ENCODE data around the gene CHST1. TPM values are rescaled to one million over a fixed set of nuclear protein-coding genes. Genes with fewer than 3 reads are reported as not detected.

The CHST1 gene
- total RNA-seq, 1 donor from 2014 or later: 0.10 TPM

DNA sequence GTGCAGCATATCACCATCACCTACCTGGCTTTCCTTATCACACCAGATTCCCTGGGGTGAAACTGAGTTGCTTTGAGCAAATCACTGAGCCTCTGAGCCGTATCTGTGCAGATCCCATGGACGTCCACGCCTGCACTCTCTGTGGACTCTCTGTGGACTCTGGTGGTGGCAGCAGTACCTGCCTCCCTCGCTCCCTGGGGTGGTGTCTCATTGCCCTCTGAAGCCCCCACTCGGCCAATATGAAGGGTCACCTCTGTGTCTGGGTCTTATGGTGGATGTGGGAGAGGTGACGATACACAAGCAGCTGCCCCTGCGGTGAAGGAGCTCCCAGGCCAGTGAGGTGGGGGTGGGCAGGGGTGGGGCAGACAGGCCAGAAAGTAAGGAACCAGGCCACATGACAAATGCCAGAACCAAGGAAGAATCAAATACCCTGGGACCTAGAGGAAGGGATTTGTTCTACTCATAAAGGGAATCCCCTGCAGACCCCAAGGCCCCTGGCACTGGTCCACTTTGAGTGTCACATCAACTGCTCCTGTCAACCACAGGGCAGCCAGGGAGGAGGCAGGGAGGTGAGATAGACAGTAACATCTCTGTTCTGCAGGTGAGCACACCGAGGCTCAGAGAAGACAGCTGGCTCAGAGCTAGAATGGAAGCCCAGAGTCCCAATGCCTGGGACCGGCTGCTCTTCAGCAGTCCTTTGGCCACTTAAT is 9.2 kb upstream of the CHST1 start:
- no peak for DNase-seq (ENCODE audit: low read depth)

DNA sequence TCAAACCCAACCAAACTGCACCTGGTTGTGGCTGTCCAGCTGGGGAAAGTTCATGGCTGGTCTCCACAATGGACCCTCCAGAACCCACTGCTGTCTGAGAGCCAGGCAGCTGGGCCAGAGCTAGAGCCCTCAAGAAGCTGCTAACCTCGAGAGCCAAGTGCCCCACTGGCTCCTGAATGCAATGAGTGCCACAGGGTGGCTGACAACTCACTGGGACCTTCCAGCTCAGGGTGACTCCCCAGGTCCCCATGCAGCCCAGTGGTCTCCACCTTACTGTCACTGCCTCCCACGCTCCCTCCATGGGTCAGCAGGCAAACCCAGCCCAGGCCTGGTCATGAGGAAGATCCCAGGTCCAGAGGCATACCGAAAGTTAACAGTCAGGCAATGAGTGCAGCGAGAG is 8.0 kb upstream of the CHST1 start:
- DNase-seq (ENCODE audit: low read depth): no peak

DNA sequence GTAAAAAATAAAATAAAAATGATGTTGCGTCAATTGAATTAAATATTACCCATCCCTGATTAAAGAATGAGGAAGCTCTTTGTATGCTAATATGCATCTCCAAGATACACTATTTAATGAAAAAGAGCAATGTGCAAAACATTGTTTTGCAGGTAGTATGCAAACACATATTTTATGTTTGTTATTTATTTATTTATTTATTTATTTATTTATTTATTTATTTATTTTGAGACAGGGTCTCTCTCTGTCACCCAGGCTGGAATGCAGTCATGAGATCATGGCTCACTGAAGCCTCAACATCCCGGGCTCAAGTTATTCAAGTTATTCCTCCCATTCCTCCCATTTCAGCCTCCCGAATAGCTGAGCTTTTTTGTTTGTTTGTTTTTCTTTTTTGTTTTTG is 7.2 kb upstream of the CHST1 start:
- DNase-seq (ENCODE audit: low read depth): no peak

DNA sequence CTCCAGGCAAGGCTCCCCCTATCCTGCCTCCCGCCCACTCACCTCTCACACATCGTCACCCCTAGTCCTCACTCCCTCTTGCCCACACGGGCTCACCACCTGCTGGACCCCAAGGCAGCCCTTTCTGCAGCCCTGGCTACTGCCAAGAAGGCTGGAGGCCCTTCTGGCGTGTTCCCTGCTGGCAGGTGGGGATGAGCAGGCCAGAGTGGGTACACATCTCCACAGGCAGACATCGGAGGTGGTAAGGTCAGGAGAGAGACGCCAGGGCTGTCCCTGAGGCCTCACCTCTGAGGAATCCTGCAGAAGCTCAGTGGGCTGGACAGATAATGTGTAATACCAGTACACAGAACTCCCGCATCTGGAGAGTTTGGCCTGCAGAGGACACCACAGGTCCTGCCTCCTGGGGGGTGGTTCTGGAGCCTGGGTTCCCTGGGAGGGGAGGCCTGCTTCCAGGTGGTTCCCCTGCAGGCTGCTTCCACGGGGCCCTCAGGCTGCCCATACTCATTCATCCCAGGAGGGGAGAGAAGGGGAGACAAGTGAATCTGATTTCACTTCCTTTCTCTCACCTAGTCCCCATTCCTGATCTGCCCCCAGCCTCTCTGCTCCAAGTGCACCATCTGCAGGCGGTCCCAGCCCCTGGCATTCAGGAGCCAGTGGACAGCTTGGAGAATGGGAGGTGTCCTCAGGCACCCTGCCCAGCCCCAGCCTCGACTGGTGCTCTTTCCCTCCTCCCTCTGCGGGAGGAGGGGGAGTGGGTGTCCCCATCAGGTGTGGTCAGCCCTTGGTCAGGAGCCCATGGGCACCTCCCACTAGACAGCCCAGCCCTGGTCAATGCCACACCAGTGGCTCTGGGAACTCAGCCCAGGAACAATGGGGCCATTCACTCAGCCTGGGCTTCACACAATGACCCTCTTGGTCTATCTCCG is 6.1 kb upstream of the CHST1 start:
- no peak for DNase-seq (ENCODE audit: low read depth)

DNA sequence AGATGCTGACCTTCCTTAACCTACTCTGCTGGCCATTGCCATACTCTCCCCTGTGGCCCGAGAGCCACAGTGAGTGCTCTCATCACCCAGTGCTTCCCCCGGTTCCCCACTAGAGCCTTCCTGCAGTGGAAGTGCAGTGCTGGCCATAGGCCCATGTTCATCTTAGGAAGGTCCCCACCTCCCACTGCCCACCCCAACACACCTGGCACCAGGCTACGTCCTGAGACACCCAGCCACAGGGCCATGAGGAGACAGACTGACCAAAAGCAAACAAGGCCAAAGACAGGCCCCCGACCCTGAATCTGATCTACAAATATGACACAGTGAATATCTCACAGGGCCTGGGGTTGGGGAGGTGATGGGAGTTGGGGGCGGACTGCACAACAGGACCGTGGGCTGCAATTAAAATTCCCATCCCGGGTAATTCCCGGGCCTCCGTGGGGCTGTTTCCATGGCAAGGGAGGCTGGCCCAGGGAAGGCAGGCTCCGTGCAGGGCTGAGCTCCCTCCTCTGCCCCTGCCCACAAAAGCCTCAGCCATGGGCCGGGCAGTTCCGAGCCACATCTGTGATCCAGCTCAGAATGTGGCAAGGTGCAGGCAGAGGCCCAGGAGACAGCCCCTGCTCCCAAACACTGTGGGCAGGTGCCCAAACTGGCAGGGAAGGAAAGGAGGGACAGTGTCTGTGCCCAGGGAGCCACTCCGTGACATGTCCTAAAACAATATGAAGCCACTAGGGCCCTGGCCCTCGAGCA is 5.1 kb upstream of the CHST1 start:
- no peak for DNase-seq (ENCODE audit: low read depth)

DNA sequence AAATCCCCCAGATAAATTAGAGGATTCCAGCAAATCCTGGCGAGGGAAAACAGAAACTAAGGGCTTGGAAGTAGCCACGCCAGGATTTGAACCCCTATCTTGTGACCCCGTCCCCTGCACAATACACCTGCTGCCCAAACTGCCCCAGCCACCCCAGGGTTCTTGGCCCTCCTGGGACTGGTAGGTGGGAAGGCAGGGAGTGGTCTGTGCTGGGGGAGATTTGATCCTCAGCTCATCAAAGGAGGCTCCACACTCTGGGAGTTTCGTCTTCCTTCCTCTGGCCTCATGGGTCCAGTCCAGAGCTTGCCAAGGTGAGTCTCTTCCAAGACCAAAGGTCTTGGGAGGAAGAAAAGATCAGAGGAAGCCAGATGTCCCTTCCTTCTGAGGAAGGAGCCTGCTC is 4.5 kb upstream of the CHST1 start:
- no peak for DNase-seq (ENCODE audit: low read depth)

DNA sequence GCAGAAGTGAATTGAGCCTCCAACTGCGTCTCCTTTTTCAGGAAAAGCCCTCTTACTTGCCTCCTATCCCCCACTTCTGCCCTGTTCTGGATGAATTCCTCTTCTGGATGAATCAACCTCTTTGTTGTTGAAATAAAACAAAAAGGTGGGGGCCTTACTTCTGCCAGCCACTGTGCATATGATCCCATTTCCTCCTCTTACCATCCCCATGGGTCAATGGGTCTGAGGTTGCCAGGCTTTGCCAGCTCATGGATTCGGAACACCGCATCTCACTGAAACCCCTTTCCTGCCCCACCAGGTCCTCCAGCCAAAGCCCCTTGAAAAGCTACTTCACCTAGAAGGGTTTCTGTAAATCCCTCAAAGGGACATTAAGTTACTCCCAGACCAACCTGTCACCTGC is 3.7 kb upstream of the CHST1 start:
- no peak for DNase-seq (ENCODE audit: low read depth)

DNA sequence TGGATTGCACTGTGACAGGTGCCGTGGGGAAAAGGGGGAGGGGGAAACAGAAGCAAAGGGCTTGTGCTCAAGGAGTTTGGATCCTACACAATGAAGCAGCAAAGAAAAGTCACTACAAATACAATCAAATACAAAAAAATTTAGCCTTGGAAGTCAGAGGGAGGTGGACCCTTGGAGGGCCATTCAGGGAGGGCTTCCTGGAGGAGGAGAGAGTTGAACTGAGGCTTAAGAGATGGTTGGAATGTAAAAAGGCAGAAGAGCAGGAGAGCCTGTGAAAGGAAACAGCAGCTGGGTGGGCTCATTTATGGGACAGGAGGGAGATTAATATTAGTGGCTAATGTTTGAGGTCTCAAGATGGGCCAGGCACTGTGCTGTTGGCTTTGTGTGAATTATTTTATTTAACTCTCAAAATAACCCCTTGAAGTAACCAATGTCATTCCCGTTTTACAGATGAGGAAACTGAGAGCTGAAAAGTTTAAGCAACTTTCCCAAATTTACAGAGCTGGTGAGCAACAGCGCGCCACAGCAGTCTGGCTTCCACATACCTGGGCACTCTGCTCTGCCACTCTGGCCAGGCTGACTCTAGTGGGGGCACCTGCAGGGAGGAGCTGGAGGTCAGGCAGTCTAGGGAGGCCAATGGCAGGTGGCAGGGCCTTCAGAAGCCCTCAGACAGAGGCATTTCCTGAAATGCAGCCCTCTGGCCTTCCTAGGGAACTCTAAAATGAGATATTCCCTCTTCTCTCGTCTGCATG is 2.7 kb upstream of the CHST1 start:
- no peak for DNase-seq (ENCODE audit: low read depth)

DNA sequence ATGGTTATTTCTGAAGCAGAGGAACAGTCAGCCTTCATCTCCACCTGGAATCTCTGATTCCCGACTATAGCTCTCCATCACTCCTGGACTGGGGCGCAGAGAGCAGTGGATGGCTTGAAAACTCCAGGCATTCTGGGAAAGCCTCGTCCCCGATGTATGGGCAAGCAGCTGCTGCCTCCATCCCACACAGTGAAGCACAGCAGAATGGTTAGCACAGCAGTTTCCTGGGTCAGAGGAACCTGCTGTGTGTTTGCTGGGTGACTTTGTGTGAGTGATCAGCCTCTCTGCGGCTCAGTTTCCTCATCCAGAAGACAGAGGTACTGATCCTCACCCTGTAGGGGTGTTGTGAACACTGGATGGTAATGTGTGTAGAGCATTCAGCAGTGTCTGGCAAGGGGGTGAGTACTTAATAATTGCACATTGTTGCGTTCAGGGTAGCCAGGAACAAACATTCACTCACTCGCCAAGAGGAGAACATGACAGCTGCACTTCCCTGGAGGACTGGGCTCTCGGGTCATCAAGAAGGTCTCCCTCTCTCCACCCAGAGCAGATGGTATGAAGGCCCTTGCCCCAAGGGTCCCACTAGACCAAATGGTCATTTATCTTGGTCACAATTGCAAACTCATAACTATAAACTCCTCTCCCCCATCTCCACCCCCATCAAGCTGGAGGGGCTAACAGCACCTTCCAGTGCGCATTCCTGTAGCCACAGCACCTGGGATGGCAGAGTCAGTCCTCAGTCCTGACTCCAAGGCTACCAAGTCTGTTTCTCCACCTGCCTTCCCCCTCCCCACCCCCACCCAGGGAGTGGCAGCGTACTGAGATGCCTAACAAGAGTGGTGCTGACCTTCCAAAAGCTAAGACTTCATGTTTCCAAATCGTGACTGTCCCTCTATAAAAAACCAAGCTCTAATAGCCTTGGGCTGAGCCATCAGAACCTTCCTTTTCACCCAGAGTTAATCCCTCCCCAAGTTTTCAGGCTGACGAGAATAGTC is 1.5 kb upstream of the CHST1 start:
- DNase-seq (ENCODE audit: low read depth): no peak

DNA sequence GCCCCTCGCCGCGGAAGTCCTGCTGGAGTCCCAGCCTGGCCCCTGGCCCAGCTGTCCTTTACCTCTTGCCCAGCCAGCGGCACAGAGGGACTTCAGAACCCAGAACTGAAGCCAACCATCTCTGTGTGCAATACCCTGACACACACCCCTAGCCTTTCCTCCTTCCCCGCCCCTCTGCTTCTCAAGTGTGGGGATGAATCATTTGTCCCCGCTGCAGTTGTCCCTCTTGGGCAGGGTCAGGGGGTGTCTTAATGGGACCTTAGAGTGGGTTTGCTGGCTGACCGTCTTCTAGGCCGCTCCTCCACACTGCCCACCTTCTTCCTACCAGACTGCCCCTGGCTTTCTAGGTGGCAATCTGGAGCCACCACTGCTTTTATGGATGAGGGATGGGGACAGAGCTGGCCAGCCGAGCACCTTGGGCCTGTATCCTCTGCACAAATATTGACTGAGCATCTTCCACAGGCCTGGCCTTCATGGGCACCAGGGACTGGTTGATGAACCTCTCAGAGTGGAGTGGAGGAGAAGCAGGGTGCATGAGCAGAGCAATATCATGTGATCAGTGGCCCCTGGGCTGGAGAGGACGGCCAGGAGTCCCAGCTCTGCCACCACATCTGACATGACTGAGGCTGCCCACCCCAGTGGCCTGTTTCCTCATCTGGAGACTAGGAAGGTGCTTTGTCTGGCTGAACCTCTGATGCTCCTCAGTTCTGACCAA is 668 bp upstream of the CHST1 start:
- DNase-seq (ENCODE audit: low read depth): no peak

DNA sequence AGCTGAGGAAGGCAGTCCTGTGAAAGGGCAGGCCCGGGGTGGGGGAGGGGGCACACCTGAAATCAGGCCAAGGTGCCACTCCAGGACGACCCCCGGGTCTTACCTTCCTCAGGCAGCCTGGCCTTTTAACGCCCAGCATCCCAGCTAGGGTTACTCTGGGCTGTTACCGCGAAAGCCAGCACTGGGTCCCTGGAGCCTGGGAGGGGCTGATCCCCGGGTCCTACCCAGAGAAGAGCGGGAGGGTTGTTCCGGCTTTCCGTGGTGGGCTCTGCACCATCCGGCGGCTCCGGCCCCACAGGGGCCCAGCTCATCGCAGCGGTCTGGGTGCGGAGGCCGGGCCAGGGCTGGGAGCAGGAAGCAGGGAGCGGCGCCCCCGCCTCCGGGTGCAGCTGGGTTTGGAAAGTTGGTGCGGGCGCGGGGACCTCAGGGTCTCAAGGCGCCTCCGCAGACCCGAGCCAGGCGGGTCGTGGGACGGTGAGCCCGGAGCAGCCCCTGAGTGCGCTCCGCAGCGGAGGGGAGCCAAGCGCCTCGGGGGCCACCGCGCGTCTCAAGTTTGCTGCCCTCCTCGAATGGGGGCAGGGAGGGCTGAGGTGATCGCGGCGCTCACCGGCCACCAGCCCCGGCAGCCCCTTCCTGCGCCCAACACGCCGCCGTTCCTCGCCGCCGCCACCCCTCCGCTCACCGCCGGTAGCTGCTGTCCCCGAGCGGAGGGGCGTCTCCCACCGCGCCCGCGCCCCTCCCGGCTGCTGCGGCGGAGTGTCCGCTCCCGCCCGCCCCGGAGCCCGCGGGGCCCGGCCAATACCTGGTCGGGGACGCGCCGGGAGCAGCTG is 831 bp downstream of the CHST1 start:
- no peak for DNase-seq (ENCODE audit: low read depth)

DNA sequence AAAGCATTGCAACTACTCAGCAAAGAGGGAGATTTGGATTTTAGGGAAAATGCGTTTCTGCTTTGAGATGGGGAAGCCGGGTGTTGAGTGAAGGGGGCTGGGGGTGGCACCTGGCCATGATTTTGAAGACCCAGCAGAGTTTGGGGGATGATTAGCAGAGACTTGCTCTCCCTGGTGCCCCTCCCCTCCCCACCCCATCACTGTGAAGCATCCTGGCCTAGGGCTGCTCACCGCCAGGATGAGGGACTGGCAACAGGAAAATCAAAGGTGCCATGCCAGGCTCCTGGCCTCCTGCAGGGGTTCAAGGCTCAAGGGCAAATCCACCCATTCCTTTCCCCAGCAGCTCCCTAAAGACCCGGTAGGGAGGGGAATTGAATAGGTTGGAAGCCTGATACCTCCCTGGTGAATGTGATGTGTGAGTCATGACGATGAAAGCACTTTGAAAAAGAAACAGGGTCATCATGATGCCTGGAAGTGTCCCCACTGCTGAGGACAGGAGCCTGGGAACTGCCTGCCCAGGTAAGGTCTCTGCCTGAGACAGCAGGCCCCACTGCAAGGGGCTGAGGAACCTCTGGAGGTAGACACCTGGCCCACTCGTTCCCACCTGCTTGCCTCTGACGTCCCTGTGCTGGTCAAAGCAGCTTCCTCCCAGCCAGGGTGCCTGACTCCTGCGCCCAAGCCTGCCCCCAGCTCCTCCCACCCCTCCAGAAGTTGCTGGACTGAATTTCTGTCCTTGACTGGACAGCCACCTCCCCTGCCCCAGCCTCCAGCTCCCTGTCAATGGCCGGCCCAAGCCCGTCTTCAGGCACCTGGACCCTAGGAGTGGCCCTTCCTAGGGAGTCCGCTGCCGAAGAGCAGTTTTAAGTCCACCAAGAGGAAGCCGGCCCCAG is 1.7 kb downstream of the CHST1 start:
- DNase-seq (ENCODE audit: low read depth): no peak

DNA sequence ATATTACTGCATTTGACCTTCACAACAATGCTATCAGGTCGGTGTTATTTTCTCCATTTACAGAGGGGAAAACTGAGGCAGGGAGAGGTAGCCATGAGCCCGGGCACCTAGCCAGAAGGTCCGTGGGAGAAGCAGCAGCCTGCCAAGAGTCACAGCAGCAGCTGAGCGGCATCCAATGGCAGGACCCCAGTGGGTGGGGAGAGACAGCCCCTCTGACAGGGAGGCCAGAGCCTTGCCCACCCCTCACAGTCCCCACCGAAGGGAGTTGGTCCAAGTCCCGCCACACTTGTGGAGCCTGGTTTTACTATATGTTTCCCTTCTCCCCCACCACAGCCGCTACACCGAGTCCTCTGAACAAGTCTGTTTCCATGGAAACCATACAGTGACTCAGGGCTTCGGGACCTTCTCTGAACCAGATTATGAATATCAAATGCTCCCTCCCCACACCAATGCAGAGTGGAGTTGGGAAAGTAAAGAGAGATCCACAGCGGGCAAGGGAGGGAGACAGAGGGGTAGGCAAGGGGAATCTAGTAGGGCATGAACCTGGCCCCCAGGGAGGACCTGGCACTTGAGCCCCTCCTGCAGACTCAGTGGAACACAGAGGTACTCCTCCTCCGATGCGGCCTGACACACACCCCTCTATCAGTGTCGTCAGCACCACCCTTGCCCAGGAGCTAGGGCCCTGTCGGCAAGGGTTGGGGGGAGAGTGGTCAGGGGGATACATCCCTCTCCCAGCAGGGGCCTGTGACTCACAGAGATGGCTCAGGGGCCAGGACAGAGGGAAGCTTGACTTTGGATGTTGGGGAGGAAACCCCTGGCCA is 2.5 kb downstream of the CHST1 start:
- DNase-seq (ENCODE audit: low read depth): peak; percentile 41

DNA sequence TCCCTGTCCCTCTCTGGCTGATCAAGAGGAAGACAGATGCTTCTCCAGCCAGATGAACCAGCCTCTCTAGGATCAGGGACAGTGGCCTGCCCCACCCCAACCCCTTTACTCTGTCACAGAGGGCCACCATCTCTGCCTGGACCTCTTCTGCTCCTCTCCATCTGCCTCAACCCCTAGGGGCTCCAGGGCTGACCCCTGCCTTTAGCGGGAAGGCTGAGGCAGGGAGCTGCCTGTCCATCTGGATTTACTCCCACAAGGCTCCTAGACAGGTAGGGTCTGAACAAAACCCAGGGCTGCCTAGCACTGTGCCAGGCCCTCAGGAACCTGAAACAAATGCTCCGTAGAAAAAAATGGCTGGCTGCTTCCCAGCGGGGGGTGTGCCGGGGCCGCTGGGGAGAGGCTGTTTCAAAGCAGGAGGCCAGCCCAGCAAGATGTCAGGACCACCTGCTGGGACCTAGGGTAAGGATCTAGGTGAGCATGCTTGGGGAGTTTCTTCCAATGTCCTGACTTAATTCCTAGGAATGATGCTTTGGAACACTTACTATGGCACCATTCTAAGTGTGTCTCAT is 3.2 kb downstream of the CHST1 start:
- no peak for DNase-seq (ENCODE audit: low read depth)

DNA sequence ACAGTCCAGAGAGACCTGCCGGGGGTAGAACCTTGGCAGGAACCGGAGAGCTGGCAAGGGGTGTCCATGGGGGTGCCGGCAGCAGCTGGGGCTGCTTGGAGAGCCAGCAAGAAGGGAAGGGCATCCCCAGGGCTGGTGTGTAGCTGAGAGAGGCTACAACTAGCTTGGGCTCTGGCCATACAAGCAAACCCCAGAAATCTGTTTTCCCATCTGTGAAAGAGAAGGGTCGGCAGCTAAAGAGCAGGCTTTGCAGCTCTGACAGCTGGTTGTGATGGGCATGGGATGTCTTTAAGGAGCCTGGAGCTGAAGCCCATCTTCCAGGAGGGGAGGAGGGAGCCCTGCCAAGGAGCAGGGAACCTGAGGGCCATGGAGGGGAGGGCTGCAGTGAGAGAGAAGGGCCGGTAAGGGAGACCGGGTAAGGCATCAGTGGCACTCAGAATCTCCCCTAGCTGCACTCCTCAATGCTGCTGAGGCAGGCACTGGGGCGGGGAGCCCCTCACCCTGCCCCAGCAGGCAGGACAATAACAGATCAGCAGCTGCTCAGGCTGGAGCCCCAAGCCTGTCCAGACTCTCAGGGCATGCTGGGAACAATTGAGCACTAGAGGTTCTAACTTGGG is 3.9 kb downstream of the CHST1 start:
- DNase-seq (ENCODE audit: low read depth): no peak

DNA sequence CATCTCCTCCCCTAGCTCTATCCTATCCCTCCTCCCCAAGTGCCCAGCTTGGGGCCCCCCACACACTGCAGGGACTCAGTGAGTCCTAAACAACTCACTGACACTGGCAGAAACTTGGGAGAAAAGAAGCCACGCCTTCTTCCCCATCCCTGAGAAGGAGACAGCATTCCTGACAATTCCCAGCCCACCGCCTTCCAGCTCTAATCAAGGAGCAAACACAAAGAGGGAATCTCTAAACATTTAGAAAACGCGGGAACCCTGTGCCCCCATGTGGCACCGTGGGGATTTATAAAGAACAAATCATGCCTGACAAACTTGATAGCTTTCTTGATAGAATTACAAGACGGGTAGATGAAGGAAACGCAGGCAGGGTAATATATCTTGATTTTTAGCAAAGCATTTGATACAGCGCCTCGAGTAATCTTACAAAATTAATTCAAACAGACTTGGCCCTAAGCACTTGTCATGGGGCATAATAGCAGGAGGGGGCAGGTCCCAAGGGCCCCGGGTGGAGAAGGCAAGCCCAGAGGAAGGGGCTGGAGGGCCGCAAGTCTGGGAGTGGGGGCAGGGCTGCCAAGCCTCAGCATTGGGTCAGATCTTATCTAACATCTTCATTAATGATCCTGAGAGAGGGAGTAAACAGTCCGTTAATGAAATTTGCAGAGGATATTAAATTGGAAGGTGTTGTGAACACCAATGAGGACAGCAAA is 4.5 kb downstream of the CHST1 start:
- no peak for DNase-seq (ENCODE audit: low read depth)
